H54 (cell line): ENCODE results near the gene DARS2.
A peak's percentile ranks its signal among the peaks of the same experiment; 100 is the strongest.
"Not testable (repeated sequence)": the region's sequence is repeated elsewhere in the genome, so short reads cannot be mapped to it uniquely, and the experiment has no call there.

Experiments used
- DNase-seq: peaks from one replicate; pipeline ENCODE4 v3.0.0; 2011; ENCODE audit warnings: low spot score, mixed read lengths; ENCODE audit not compliant: insufficient read length
- FAIRE-seq: peaks from 3 replicates; lab custom pipeline; 2011; peaks lifted over from hg19 to GRCh38; lab: Jason Lieb, UNC
- POLR2A ChIP-seq: IDR thresholded peaks from 2 replicates; pipeline ENCODE4 v1.6.1; 2011; ENCODE audit warnings: low read depth, mild to moderate bottlenecking, low read length

The DARS2 gene

DNA sequence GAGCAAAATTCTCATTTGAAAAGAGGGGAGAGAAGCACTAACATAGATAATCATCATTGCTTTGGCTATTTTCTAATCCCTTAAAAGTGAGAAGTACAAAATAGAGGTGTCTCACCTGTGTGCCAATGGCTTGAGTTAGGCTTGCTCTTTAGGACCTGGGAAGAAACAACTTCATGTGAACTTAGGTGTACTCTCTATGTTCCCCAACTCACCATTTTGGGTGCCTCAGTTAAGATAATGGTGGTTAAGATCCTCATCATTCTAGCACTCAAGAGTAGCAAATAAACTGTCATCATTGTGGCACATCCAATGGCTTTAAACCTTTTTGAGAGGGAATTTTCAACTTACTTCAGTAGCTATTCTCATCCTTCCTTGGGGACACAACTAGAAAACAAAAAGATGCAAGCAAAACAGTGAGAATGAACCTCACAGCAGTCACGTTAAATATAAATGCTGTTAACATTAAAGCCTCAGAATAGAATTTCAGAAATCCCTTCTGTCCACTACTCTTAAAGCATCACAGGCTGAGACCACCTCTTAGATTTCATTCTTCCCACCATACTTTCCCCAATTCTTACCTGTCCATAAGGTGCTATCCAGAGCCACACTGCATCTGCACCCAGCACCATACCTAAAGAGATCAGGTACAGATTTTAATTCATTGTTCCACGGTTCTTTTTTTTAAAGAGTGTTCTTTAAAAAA lies 42.1 kb downstream of the DARS2 start:
- FAIRE-seq, result no peak
- TF ChIP-seq POLR2A, result no peak
- no peak for DNase-seq

DNA sequence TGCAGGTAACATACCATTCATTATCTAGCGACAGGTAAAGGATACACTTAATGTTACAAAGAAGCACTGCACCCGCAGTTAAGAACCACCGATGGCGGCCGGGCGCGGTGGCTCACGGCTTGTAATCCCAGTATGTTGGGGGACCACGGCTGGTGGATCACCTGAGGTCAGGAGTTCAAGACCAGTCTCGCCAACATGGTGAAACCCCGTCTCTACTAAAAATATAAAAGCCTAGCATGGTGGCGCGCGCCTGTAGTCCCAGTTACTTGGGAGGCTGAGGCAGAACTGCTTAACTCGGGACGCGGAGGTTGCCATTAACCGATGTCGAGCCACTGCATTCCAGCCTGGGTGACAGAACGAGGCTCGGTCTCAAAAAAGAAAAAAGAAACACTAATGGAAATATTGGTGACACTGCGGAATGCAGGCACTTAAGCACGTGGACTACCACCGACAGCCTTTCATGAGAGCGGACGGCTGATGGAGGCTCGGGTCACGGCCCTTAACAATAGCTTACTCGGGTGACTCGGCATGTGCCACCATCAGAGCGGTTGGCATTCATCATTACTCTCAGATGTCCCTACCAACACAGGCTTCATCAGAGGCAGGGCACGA lies 42.8 kb downstream of the DARS2 start:
- FAIRE-seq (no peak), DNase-seq (no peak)
- TF ChIP-seq POLR2A, result 0 out of 2 replicates have a peak, but pooled peaks have one; percentile 10

- peak; percentile 89 for FAIRE-seq
Measured at GRCh38 chr1:173867753-173868265, 43.3 kb downstream of the DARS2 start, which contains the start of gene GAS5. Gene GAS5, minus strand, starts transcription at chr1:173867989.

GRCh38 chr1:173868266-173869020 lies 44.0 kb downstream of the DARS2 start, which contains the start of gene ZBTB37:
Gene ZBTB37, plus strand, starts transcription at chr1:173868380. Its CDS starts 1,846 bp downstream, at chr1:173870226.
- no peak for FAIRE-seq
- peak; percentile 75 for DNase-seq
- TF ChIP-seq POLR2A, result 0 out of 2 replicates have a peak, but pooled peaks have one; percentile 33

More at GRCh38 chr1:173867753-173868265, 43.3 kb downstream of the DARS2 start, which contains the start of gene GAS5:
- peak; percentile 76 for DNase-seq
- peak; percentile 96 for TF ChIP-seq POLR2A

GRCh38 chr1:173869021-173869359 lies 44.5 kb downstream of the DARS2 start:
- DNase-seq (no peak), FAIRE-seq (no peak)
- no peak for TF ChIP-seq POLR2A

DNA sequence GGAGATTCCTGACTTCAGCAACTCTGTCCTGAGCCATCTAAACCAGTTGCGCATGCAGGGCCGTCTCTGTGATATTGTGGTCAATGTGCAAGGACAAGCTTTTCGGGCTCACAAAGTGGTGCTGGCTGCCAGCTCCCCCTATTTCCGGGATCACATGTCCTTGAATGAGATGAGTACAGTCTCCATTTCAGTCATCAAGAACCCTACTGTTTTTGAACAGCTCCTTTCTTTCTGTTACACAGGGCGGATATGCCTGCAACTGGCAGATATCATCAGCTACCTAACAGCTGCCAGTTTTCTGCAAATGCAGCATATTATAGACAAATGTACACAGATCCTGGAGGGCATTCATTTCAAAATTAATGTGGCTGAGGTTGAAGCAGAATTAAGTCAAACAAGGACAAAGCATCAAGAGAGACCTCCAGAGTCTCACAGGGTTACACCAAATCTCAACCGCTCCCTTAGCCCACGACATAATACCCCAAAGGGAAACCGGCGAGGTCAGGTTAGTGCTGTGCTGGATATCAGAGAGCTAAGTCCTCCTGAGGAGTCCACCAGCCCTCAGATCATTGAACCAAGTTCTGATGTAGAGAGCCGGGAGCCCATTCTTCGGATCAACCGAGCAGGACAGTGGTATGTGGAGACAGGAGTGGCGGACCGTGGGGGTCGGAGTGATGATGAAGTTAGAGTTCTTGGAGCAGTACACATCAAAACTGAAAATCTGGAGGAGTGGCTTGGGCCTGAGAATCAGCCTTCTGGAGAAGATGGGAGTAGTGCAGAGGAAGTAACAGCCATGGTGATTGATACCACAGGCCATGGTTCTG lies 46.0 kb downstream of the DARS2 start:
- DNase-seq (no peak), FAIRE-seq (no peak)
- no peak for TF ChIP-seq POLR2A

DNA sequence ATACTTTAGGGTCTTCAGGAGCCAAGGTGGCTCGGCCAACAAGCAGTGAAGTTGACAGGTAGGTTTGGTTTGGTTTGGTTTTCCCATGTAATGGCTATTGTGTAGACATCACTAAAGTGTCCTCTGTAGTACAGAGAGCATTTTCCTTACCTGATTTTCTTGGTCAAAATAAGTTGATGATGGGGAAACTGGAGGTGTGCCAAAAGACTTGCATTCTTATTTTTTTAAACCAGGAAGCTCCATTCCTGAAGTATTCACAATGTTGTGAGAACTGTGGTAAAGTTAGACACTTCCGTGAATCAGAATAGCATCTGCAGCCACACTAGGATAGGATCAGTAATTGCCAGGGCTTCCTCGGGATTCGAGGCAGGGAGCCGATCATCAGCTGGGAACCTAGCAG lies 46.6 kb downstream of the DARS2 start:
- DNase-seq, result no peak

DNA sequence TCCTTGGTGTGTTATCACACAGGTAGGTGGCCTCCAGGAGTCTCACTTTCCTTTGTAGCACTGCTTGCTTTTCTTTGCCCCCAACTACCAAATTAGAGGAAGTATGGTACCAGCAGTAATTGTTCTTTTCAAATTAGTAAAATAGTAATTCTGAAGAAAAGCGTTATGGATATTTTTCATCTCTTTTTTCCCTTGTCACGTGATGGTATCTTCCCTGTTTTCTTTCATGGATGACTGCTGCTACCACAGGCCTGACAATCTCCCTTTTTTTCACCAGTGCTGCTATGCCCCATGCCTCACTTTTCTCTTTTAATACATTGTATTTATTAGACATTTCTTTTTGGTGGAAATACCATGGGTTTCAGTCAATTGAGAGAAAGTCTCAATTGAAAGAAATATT lies 47.0 kb downstream of the DARS2 start:
- no peak for TF ChIP-seq POLR2A
- FAIRE-seq, result no peak
- no peak for DNase-seq

More for the DNA sequence above, 46.6 kb downstream of the DARS2 start:
- FAIRE-seq, result no peak
- TF ChIP-seq POLR2A, result no peak

GRCh38 chr1:173876732-173877131 lies 52.3 kb downstream of the DARS2 start:
- no peak for FAIRE-seq
- no peak for DNase-seq
- TF ChIP-seq POLR2A, result no peak

DNA sequence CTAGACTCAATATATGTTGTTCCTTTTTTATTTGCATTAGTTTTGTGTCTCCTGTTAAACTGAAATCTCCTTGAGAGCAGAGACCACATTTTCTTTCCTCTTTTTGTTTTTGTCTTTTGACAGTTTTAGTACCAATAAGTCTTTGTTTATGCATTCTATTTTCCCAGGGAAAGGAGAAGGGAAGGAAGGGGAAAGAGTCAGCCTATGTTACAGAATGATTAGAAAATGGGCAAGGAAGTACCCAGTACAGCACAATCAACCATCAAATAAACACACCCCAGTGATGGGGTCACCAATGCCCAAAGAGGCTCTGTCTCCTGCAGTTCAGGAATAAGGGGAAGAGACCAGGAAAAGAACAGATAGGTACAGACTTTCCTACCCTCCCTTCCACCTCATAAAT lies 53.8 kb downstream of the DARS2 start:
- TF ChIP-seq POLR2A, result no peak
- no peak for DNase-seq
- no peak for FAIRE-seq

- not testable (repeated sequence) for DNase-seq, FAIRE-seq
Measured at GRCh38 chr1:173881117-173881516, 56.6 kb downstream of the DARS2 start.

- no peak for DNase-seq
- no peak for FAIRE-seq
- TF ChIP-seq POLR2A, result no peak
Measured at GRCh38 chr1:173884701-173885100, 60.2 kb downstream of the DARS2 start.
